ENCODE data around the gene NUP98. TPM values are rescaled to one million over a fixed set of nuclear protein-coding genes. Genes with fewer than 3 reads are reported as not detected.
"Not testable (repeated sequence)": the region's sequence is repeated elsewhere in the genome, so short reads cannot be mapped to it uniquely, and the experiment has no call there.

NUP98 gene
- total and polyA plus RNA-seq, 9 donors, result 38.5 to 126 (median 77.6) TPM

- no peak for DNase-seq
- H3K27ac ChIP-seq, result no peak overlapping the region
- no peaks in the 10 kb centered on the region for H3K4me1 ChIP-seq (ENCODE audit: insufficient read depth)
- no peak for TF ChIP-seq CTCF (IDR thresholded peaks at IDR 0.05)
- TF ChIP-seq EP300 (IDR thresholded peaks at IDR 0.05), result no peak
- no peak for TF ChIP-seq POLR2A (IDR thresholded peaks at IDR 0.05)
- no peaks in the 10 kb centered on the region for H3K9me3 ChIP-seq
- WGBS, 3 donors, result 83 to 85% (median 85%) methylated on average over 32 to 33 of the region's 33 CpGs
- H3K4me3 ChIP-seq, result no peak overlapping the region
- H3K27me3 ChIP-seq, result no peaks in the 10 kb centered on the region
- no peaks in the 10 kb centered on the region for H3K36me3 ChIP-seq
- intact Hi-C loops (cut with DNase I), result no loop called here
These were observed 137.5 kb downstream of the NUP98 start for GRCh38 chr11:3659595-3660515.

- 90 to 92% (median 91%) methylated on average over 8 of the region's 8 CpGs for WGBS, 3 donors
- Histone ChIP-seq H3K9me3 (no peaks in the 10 kb centered on the region), H3K27ac (no peak overlapping the region), H3K27me3 (no peaks in the 10 kb centered on the region), H3K4me1 (ENCODE audit: insufficient read depth) (no peaks in the 10 kb centered on the region), H3K4me3 (no peak overlapping the region), H3K36me3 (no peaks in the 10 kb centered on the region)
- no peak for DNase-seq
- intact Hi-C loops (cut with DNase I), result no loop called here
- no peak for TF ChIP-seq POLR2A (IDR thresholded peaks at IDR 0.05)
- TF ChIP-seq CTCF (IDR thresholded peaks at IDR 0.05), result no peak
- no peak for TF ChIP-seq EP300 (IDR thresholded peaks at IDR 0.05)
These were observed 139.1 kb downstream of the NUP98 start for GRCh38 chr11:3658252-3658651.

- WGBS, 3 donors, result 74 to 80% (median 75%) methylated on average over 5 of the region's 5 CpGs
- H3K9me3 ChIP-seq; H3K36me3 ChIP-seq; H3K4me1 ChIP-seq (ENCODE audit: insufficient read depth); H3K27ac ChIP-seq; H3K4me3 ChIP-seq; intact Hi-C loops (cut with DNase I); DNase-seq; H3K27me3 ChIP-seq: not testable (repeated sequence)
These were observed 140.0 kb downstream of the NUP98 start for GRCh38 chr11:3657331-3657730.

GRCh38 chr11:3655547-3655946 is 141.8 kb downstream of the NUP98 start:
- no peak overlapping the region for H3K4me3 ChIP-seq
- intact Hi-C loops (cut with DNase I), result no loop called here
- H3K36me3 ChIP-seq, result no peaks in the 10 kb centered on the region
- no peak for TF ChIP-seq POLR2A (IDR thresholded peaks at IDR 0.05)
- no peak for TF ChIP-seq EP300 (IDR thresholded peaks at IDR 0.05)
- no peak for TF ChIP-seq CTCF (IDR thresholded peaks at IDR 0.05)
- H3K27me3 ChIP-seq, result no peaks in the 10 kb centered on the region
- WGBS, 3 donors, result 89 to 96% (median 91%) methylated on average over 3 of the region's 3 CpGs
- no peaks in the 10 kb centered on the region for H3K4me1 ChIP-seq (ENCODE audit: insufficient read depth)
- no peaks in the 10 kb centered on the region for H3K9me3 ChIP-seq
- DNase-seq, result no peak
- no peak overlapping the region for H3K27ac ChIP-seq

GRCh38 chr11:3652514-3652913 is 144.8 kb downstream of the NUP98 start:
- H3K27me3 ChIP-seq; H3K4me3 ChIP-seq; H3K36me3 ChIP-seq; intact Hi-C loops (cut with DNase I); H3K27ac ChIP-seq; H3K4me1 ChIP-seq (ENCODE audit: insufficient read depth); H3K9me3 ChIP-seq; DNase-seq: not testable (repeated sequence)
- WGBS, 3 donors, result 61 to 87% (median 81%) methylated on average over 2 to 3 of the region's 3 CpGs

- H3K27ac ChIP-seq; H3K27me3 ChIP-seq; H3K4me3 ChIP-seq; DNase-seq; intact Hi-C loops (cut with DNase I); H3K36me3 ChIP-seq; H3K4me1 ChIP-seq (ENCODE audit: insufficient read depth); H3K9me3 ChIP-seq: not testable (repeated sequence)
- WGBS, 3 donors, result 22 to 29% (median 23%) methylated on average over 9 of the region's 9 CpGs
These were observed 148.0 kb downstream of the NUP98 start for GRCh38 chr11:3649374-3649773.

- H3K27ac ChIP-seq; H3K36me3 ChIP-seq; DNase-seq; H3K4me1 ChIP-seq (ENCODE audit: insufficient read depth); H3K27me3 ChIP-seq; H3K9me3 ChIP-seq; H3K4me3 ChIP-seq; intact Hi-C loops (cut with DNase I): not testable (repeated sequence)
- WGBS, 3 donors, result 71 to 84% (median 73%) methylated on average over 13 of the region's 13 CpGs
These were observed 148.5 kb downstream of the NUP98 start for GRCh38 chr11:3648843-3649242.

All from ovary (tissue), 9 donors.